GM12874 (cell line): Measurements from ENCODE around the gene GABBR2.

Experiments used
- CTCF ChIP-seq: IDR thresholded peaks from 2 replicates; pipeline ENCODE4 v1.5.1; 2011; ENCODE audit warnings: low read depth, mild to moderate bottlenecking, control low read depth, low read length, moderate library complexity; ENCODE audit not compliant: insufficient read depth

Gene GABBR2

GRCh38 chr9:98419260-98419603 lies 289.5 kb downstream of the GABBR2 start:
- TF ChIP-seq CTCF: no peak

- no peak for TF ChIP-seq CTCF
Observed at GRCh38 chr9:98418578-98419259, 290.0 kb downstream of the GABBR2 start.

- no peak for TF ChIP-seq CTCF
Observed at GRCh38 chr9:98416294-98417248, 292.2 kb downstream of the GABBR2 start.

- TF ChIP-seq CTCF: no peak
Observed at GRCh38 chr9:98415782-98416181, 293.0 kb downstream of the GABBR2 start.

GRCh38 chr9:98413084-98413483 lies 295.7 kb downstream of the GABBR2 start:
- TF ChIP-seq CTCF: no peak

GRCh38 chr9:98412101-98412842 lies 296.5 kb downstream of the GABBR2 start:
- TF ChIP-seq CTCF: no peak

- no peak for TF ChIP-seq CTCF
Observed at GRCh38 chr9:98410185-98410697, 298.5 kb downstream of the GABBR2 start.
